GM04503 (cell line): ENCODE results near the gene GRAMD2B.
A peak's percentile ranks its signal among the peaks of the same experiment; 100 is the strongest.
"Not testable (repeated sequence)": the region's sequence is repeated elsewhere in the genome, so short reads cannot be mapped to it uniquely, and the experiment has no call there.

Experiments used
- DNase-seq: peaks from one replicate; pipeline ENCODE4 v3.0.0-alpha.2; 2012; ENCODE audit warnings: low read depth

The GRAMD2B gene

GRCh38 chr5:126422994-126423788, at the start of gene GRAMD2B:
Gene GRAMD2B, plus strand, starts transcription at chr5:126423409. Its CDS starts 198 bp downstream, at chr5:126423607.
- DNase-seq: peak; percentile 80

- no peak for DNase-seq
Observed at GRCh38 chr5:126374109-126374416, 49.1 kb upstream of the GRAMD2B start.

GRCh38 chr5:126376443-126376842, 46.8 kb upstream of the GRAMD2B start:
- DNase-seq: no peak

- DNase-seq: no peak
Observed at GRCh38 chr5:126377424-126377823, 45.8 kb upstream of the GRAMD2B start.

- DNase-seq: not testable (repeated sequence)
Observed at GRCh38 chr5:126380316-126380715, 42.9 kb upstream of the GRAMD2B start.

- no peak for DNase-seq
Observed at GRCh38 chr5:126383246-126383645, 40.0 kb upstream of the GRAMD2B start.

GRCh38 chr5:126383776-126384175, 39.4 kb upstream of the GRAMD2B start:
- DNase-seq: no peak

- peak; percentile 67 for DNase-seq
Observed at GRCh38 chr5:126384985-126385384, 38.2 kb upstream of the GRAMD2B start.

GRCh38 chr5:126385524-126386502, 37.4 kb upstream of the GRAMD2B start:
- DNase-seq: no peak

- no peak for DNase-seq
Observed at GRCh38 chr5:126389179-126389578, 34.0 kb upstream of the GRAMD2B start.

GRCh38 chr5:126390051-126390450, 33.2 kb upstream of the GRAMD2B start:
- DNase-seq: no peak

GRCh38 chr5:126391386-126391785, 31.8 kb upstream of the GRAMD2B start:
- DNase-seq: no peak

GRCh38 chr5:126394211-126394788, 28.9 kb upstream of the GRAMD2B start:
- DNase-seq: no peak

- no peak for DNase-seq
Observed at GRCh38 chr5:126395198-126395597, 28.0 kb upstream of the GRAMD2B start.

- DNase-seq: no peak
Observed at GRCh38 chr5:126395605-126396004, 27.6 kb upstream of the GRAMD2B start.

GRCh38 chr5:126396721-126397120, 26.5 kb upstream of the GRAMD2B start:
- not testable (repeated sequence) for DNase-seq

- DNase-seq: no peak
Observed at GRCh38 chr5:126398791-126399190, 24.4 kb upstream of the GRAMD2B start.

- DNase-seq: no peak
Observed at GRCh38 chr5:126400621-126401251, 22.5 kb upstream of the GRAMD2B start.

- DNase-seq: peak; percentile 53
Observed at GRCh38 chr5:126402621-126403555, 20.3 kb upstream of the GRAMD2B start.

- DNase-seq: peak; percentile 71
Observed at GRCh38 chr5:126403876-126404275, 19.3 kb upstream of the GRAMD2B start.

- DNase-seq: no peak
Observed at GRCh38 chr5:126410623-126411022, 12.6 kb upstream of the GRAMD2B start.
